ENCODE results near the gene SGPP2.

SGPP2 gene

DNA sequence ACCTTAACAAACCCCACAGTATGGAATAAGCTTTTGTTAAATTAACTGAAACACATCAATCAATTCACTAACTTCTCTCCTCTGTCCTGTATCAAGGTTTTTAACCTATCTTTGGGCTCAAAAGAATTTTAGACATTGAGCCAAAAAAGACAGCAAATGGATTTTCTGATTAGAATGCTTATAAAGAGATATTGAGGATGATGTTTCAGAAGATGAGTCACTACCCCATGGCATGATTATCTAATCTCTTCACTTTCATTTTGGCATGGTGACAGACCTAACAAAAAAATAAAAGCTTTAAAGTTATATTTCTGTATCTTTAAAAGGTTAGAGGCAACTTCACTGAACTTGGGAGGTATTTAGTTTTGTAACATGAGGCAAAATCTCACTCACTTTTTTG lies 55.5 kb downstream of the SGPP2 start:
- DNase-seq, result no peak

DNA sequence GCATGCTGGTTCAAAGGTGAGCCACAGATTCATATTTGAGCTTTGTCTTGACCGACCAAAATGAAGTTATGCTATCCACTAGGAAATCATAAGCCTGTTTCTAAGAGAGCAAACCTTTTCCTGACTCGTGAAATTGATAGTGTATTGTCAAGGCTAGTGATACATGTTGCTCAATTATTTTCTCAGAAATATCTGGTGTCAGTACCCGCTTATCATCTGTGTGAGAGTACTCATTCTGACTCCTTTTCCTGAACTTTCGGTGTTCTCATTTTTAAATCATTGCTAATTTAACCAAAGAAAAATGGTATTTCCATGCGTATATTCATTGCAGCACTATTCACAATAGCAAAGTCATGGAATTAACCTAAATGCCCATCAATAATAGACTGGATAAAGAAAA lies 56.2 kb downstream of the SGPP2 start:
- no peak for DNase-seq

DNA sequence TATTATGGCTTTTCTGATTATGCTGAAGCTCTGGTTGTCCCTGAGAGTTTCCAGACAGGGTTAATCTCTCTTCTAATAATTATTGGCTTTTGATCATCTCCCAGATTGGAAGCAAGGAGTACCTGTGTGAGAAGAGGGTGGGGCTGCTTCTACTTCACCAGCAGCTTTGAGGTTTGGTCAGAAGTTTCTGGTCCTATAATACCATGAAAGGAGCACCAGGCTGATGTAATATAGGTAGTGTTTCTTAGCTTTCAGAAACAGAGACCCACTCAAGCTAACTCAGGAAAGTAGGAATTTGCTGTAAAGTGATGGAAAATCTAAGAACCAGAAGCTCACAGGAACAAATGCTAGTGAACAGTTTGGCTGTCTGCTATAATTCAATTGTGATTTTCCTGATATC lies 57.6 kb downstream of the SGPP2 start:
- no peak for DNase-seq

DNA sequence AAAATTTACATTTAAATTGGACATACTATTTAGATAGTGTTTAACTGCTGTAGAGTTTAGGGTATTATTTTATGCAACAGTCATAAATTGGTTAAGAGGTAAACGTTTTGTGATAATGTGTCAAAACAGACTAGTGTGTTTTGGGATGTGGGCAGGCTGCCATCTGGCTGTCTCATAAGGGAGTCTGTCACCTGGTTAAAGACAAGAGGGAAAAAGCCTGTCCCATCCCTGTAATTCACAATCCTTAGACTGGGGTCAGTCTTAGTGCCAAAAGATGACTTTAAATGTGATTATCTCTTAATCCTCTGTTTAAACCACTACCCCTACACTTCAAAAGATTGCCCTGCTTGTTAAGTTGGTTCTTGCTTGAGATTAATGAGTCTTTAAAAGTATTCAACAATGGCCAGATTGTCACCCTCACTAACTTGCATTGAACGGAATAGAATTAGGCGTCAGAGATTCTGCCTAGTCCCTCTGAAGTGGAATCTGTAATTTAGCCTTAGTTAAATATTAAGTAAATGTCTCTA lies 59.2 kb downstream of the SGPP2 start:
- DNase-seq, result peak; percentile 49

DNA sequence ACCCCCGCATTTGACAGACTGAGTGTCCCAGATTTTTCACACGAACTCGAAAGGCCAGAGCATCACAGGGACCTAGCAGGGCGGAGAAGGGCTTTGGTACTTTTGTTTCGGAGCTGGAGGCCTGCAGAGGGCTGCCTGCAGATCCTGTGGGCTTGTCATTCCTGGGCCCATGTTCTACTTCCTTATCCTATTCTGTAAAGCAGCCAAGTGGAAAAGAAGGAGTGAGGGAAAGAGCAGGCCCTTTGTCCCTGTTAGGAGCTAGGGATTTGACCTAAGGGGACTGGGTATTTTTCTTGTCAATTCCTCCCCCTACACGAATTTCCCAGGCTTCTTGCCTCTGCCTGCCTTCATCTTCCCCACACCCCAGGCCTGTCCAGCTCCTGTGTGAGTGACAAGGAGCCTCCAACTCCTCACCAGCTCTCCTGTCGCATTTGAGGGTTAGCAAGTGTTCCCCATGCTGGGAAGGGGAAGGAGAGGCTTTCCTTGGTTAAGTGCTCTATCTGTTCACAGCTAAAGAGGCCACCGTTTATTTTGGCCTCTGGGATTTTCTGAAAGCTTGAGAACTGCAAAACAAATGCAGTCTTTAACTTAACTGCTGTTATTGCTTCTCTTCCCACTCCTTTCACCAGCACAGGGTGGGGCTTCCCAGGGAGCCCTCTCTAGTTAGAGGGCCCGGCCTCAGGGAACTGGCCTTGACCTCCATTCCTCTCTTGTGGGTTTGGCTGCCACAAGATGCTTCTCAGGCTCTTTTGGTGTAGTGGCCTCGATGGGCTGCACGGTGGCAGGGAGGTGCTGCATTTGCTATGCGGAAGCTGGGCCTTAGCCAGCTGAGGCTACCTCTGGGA lies 61.2 kb downstream of the SGPP2 start:
- no peak for DNase-seq

DNA sequence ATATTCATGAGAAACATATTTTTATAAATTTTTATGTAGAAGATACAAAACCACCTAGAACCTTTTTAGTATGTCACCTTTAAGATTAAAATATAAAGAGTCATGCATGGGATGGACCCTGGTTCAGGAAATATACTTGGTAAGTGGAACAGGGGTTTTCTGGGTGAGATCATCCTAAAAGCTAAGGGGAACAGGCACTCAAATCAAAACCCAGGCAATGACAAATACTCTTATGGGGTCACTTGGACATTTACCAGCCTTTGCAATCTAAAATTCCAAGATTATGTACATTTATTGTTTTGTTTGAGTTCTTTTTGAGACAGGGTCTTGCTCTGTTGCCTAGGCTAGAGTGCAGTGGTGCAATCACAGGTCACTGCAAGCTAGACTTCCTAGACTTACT lies 65.8 kb downstream of the SGPP2 start:
- DNase-seq, result no peak

DNA sequence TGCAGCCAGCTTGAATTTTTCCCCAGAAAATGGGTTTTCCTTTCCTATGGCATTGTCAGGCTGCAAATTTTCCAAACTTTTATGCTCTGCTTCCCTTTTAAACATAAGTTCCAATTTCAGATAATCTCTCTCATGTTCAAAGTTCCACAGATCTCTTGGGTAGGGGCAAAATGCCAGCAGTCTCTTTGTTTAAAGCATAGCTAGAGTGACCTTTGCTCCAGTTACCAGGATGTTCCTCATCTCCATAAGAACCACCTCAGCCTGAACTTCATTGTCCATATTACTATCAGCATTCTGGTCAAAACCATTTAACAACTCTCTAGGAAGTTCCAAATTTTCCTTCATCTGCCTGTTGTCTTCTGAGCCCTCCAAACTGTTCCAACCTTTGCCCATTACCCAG lies 68.3 kb downstream of the SGPP2 start:
- DNase-seq, result no peak

DNA sequence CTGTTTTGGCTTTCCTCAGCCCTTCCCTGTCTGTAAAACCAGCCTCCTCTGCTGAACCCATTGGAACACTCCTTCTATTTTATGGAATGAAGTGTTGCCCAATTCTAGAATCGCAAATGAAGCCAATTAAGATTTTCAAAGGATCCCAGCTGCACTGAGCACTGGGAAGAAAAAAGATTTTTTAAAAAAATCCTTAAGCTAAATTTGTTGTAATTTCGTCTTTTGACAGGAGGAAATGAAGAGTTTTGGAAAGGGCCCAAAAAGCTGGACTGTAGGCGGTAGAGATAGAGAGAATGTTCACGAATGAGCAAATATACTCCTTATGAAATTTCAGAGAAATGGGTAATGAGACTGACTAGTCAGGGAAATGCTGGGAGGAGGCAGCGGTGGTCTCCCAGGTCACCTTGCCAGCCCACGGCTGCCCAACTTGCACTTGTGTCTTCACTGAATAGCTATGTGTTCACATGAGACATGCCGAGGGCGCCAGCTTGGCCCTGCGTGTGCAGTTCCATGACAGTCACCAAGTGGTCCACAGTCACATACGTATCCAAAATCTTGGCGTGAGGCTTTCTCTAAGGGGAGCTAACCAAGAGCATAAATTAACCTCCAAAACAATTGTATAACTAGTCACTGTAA lies 69.9 kb downstream of the SGPP2 start:
- no peak for DNase-seq

DNA sequence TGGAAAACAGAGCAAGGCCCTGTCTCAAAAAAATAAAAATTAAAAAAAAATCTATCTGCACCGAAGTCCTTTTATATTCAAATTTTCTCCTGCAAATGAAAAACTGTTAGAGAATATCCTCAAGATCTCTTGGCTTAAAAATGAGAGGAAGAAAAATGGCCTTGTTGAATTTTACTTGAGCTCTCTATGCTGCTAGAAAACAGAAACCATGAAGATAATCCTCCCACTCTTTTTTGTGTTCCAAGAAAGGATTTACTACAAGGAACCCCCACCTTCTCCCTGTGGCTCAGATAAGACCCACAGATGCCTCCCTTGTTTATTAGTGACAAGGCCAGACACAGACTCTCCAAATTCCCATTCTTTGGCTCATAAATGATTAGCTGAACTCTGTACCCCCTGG lies 71.0 kb downstream of the SGPP2 start:
- no peak for DNase-seq

DNA sequence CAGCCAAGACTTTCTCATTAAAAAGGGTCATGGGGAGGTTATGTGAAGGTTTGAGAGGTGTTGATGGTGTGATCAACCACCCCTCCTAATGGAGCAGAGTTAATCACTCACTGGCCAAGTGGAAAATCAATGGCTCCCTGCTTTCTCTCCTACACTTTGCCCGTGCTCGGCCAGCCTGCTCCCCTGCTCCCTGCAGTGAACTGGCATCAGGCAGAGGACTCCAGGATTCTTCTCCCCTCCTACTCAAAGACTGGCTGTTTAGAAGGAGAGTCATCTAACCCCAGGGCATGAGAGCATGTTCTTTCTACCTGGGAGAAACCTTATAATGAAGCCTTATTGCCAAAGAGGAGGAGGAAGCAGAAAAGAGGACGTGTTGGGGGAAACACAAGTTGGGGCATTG lies 74.9 kb downstream of the SGPP2 start:
- no peak for DNase-seq

DNA sequence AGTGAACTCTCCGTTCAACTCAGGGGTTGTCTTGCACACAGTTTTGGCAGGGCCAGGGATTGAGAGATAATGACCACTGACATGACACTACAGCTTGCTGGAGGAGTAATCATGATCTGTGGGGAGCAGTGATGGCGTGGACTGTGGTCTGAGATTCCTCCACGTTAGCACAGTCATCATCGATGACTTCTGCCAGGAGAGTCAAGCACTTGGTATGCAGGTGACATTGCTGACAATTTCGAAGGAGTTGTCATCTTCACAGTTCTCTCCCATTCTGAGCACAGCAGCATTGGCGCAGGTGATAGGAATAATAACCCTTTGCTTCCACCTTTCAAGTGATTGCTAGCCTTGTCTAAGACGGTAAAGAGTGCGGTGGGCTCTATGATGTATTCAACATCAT lies 79.8 kb downstream of the SGPP2 start:
- DNase-seq, result no peak

DNA sequence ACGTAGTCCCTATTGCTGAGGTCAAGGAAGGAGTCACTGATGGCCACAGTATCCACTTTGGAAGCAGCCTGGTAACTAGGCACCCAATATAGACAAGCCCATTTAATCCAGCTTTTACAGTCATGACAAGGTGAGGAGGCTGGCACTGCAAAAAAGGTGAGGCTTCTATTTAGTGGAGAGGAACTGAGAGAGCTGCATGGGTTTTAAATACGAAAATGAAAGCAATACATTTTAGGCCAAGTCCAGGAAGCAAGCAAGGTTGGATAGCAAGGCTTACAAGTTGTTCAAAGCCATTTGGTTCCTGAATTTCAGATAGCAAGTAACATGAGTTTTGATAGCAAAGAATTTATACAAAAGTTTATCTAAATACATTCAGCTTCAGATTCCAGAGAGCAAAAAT lies 80.4 kb downstream of the SGPP2 start:
- DNase-seq, result no peak

DNA sequence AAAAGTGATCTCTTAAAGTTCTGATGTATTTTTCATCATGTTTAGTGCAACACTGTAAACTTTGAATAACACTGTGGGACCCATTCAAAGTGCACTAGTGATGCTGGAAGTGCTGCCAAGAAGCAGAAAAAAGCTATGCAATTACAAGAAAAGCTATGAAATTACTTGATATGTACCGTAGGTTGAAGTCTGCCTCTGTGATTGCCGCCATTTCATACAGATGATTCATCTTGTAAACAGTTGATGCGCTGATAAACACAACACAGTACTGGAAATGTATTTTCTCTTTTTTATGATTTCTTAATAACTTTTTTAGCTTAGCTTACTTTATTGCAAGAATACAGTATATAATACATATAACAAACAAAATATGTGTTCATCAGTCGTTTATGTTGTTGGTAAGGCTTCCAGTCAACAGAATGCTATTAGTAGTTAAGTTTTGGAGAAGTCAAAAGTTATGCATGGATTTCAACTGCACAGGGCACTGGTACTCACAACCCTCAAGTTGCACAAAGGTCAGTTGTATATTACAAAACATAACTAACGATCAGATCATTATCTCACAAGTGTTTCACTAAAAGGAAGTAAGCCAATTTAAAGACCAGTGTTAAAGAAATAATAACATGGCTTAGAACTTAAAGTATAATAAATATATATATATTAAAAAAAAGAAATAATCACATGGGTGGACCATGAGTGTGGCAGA lies 82.0 kb downstream of the SGPP2 start:
- DNase-seq, result no peak

DNA sequence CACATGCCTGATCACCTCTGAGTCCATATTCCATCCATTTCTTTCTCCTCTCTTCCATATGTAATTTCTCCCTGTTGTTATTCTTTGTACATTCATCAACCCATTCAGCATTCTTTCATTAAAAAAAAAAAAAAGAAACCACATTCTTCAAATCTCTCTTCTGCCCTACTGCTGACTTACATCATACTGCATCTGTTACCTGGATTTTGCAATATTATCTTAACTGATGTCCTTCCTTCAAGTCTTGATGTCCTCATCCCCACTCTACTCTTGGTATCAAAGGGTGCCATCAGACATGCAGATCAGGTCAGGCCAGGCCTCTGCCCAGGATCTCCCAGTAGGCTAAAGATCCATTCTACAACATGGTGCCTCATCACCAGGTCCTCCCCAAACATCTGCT lies 90.6 kb downstream of the SGPP2 start:
- no peak for DNase-seq

DNA sequence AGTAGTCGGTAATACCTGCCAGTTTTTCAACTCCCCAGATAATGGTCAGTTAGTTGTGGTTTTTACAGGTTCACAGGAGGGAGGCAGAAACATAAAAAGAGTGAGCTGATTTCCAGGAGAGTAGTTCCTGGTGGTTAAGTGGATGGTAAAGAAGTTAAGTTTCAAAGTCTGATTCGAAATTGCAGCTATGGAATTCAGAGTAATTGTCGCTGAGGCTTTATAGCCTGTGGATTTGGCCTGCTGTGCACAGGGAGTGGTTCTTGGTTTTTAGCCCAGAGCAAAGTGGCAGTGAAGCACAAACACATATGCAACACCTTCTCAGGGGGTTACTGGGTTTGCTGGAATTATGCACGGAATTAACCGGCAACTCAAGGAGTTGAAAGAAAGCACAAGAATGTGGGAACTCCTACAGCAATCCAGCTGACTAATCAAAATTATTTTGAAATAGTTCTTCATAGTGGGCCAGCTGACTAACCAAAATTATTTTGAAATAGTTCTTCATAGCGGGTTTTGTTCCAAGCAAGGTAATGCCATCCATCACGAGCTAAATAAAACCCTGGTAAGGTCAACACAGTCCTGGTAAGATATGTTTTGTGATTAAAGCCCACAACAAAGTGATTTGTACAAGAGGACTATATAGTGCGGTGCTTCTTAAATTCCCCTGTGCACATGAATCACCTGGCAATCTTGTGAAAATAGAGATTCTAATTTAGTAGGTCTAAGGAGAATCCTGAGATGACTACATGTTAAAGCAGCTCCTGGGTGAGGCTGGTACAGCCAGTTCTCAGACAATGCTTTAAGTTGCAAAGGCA lies 94.4 kb downstream of the SGPP2 start:
- no peak for DNase-seq

DNA sequence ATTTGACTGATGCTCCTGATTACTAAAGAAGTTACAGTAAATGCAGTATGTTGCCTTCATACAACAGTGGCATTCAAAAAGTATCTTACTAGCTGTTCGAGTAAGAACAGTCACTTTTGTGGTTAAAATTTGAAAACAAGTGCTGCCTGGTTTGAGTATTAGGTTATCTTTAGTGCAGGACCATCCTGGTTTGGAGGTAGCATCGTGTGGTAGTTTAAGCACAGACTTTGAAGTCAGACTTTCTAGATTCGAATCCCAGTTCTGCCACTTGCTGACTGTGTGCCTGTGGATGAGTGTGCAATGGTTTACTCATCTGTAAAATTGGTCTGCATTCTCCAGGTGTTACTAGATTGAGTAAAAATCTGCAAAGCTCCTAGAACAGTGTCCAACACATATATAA lies 96.8 kb downstream of the SGPP2 start:
- no peak for DNase-seq

DNA sequence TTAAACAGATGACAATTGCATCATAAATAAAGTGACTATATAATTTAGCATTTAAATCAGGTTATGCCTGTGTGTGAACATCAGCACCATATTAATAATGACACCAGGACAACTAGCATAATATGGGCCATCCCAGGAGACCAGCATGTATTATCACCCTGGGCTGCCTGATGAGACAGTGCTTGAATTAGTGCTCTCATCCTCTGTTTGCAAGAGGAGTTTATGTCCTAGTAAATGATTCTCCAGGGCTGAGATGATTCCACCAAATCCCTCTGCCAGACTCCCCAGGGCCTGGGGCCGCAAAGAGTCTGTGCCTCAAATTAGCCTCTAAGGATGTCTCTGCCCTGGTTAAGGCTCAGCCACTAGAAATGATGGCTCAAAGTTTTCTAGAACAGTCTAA lies 97.7 kb downstream of the SGPP2 start:
- no peak for DNase-seq

DNA sequence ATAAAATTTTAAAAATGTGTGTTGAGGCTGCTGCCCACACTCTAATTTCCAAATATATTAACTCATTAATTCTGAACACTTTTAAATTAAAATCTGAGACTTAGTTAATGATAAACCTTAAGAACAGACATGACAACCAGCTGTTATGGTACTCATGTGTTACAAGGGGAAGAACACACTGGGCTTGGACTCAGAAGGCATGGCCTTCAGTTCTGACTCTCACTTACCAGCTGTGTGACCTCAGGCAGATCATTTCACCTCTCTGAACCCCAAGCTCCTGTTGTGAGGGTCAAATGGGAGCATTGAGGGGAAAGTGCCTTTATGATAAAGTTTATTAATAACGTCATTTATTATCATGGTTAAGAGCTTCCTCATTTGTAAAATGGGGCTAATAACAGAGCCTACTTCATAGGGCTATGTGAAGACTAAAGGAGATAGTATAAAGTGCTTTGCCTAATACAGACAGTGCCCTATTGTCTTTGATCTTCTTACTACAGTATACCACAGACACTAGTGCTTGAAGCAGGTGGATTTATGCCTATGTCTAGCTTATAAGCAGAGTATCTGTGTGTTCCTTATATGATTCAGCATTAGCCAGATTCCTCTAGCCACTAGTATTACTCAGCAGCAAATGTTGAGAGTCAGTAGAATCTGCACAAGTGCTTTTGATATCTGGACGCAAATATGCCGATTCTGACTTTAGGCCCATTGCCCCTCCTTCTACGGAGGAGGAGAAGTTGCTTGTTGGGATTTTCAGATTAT lies 99.6 kb downstream of the SGPP2 start:
- no peak for DNase-seq

DNA sequence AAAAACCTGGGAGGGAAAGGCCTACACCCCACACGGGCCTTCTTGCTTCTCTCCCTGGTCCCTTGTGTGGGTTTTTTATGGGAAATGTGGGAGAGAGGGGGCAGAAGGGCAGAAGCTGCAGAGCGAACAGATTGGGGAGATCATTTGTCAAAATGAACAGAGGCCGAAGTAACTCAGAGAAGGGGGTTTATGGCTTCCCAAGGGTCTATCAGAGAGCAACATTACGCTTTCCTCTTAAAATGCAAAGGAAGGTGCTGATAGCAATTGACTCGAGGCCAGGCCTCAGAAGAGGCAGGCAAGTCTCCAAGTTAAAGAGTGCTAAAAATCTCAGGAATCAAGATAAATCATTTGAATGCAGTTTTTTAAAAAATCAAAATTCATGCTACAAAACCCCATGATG lies 101.5 kb downstream of the SGPP2 start:
- no peak for DNase-seq

DNA sequence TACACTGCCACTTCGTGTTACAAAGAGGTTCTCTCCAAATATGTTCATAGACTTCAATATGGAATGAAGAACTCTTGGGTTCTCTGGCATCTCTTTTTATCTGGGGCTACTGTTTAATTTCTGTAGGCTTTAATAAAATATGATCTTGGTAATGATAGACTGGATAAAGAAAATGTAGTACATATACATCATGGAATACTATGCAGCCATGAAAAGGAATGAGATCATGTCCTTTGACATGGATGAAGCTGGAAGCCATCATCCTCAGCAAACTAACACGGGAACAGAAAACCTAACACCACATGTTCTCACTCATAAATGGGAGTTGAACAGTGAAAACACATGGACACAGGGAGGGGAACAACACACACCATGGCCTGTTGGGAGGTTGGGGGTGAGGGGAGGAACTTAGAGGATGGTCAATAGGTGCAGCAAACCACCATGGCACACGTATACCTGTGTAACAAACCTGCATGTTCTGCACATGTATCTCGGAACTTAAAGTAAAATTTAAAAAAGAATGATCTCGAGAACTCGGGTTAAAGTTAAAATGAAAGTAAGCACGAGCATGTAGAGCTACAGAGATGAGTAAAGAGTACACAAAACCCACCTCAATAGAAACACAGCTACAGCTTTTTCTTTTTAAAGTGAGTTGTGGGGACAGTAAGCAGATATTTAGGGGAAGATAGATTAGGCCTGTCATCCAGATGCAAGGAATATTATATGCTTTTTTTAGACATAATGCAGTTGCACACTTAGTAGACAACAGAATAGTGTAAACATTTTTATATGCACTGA lies 102.3 kb downstream of the SGPP2 start:
- DNase-seq, result no peak

DNA sequence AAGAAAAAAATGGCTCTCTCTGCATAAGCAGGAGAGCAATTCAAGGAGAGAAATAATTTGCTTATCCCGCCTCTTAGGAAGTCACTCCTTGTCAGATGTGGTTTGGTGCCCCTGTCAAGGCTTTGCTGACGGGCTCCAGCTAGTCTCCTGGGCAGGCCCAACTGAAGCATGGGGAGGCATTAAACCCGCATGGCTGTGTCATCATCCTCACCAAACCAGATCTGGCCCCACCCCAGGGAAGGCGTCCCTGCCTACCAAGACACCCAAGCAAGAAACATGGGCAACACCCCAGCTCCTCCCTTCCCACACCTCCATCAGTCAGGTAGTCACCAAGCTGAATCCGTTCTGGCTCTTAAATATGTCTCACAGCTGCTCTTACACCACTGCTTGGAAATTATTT lies 108.0 kb downstream of the SGPP2 start:
- no peak for DNase-seq

Measured in NCI-H345 (cell line).